ENCODE results near the gene ZNF146. TPM values are rescaled to one million over a fixed set of nuclear protein-coding genes. Genes with fewer than 3 reads are reported as not detected.
"Not testable (repeated sequence)": the region's sequence is repeated elsewhere in the genome, so short reads cannot be mapped to it uniquely, and the experiment has no call there.

Gene ZNF146
- total RNA-seq, 1 experiment from 2014 or later: 84.9 TPM

GRCh38 chr19:36267061-36267845 is 52.3 kb downstream of the ZNF146 start:
- in situ Hi-C loops (cut with HindIII; ENCODE audit: low sequenced_read_pairs): no loop called here
- DNase-seq (ENCODE audit: low spot score): no peak

- DNase-seq (ENCODE audit: low spot score); in situ Hi-C loops (cut with HindIII; ENCODE audit: low sequenced_read_pairs): not testable (repeated sequence)
Measured at GRCh38 chr19:36268081-36268480, 53.2 kb downstream of the ZNF146 start.

DNA sequence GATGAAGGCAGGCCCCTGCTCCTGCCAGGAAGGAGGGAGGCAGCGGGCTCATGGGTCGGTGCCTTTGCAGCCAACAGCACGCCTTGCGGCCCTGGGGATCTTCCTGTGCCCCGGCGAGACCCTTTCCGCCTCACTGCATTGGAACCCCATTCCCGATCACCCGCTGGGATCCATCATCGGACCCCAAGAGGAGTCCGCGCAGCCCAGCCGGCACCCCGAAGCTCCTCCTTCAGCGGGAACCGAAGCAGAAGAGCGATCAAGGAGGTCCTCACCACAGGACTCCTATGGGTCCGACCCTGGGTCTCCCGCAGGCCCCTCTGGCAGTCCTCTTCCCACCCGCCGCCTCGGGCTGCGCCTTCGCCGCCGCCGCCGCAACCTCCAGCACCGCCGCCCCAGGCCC is 53.7 kb downstream of the ZNF146 start:
- in situ Hi-C loops (cut with HindIII; ENCODE audit: low sequenced_read_pairs): not testable (repeated sequence)

DNA sequence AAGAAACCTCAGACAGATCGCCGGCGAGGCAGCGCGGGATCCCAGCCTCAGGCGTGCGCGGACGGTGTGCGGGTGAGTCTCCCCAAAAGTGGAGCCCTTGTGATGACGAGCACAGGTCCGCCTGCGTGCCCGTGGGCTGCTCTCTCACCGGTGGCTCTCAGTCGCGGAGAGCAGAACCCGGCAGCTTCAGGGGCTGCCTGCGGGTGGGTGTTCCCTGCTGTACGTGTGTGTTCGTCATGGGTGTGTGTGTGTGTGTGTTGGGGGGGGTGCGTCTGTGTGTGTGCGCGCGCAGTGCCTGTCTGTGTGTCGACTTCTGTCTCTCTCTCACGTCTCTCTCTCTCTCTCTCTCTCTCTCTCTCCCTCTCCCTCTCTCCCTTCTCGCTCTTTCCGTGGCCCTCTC is 54.4 kb downstream of the ZNF146 start:
- in situ Hi-C loops (cut with HindIII; ENCODE audit: low sequenced_read_pairs); DNase-seq (ENCODE audit: low spot score): not testable (repeated sequence)

More for the DNA sequence above, 53.7 kb downstream of the ZNF146 start:
- DNase-seq (ENCODE audit: low spot score): not testable (repeated sequence)

Other genes starting within 250 kb of the ZNF146 start
- gene SDHAF1, start 219.9 kb upstream of the ZNF146 start, total RNA-seq (2014; rRNA removed; shearing (Covaris generic)): 41.7 and 46.9 TPM in 2 replicates
- 0.37 and 1.1 TPM in 2 replicates for gene SYNE4, start 206.3 kb upstream of the ZNF146 start, total RNA-seq (2014; rRNA removed; shearing (Covaris generic))
- gene ALKBH6, start 200.9 kb upstream of the ZNF146 start, total RNA-seq (2014; rRNA removed; shearing (Covaris generic)): 28.2 and 39.3 TPM in 2 replicates
- 0.37 TPM in 1 of 2 replicates, not detected in the other for gene CLIP3, start 182.2 kb upstream of the ZNF146 start, total RNA-seq (2014; rRNA removed; shearing (Covaris generic))
- 0.37 and 5.2 TPM in 2 replicates for gene THAP8, start 160.8 kb upstream of the ZNF146 start, total RNA-seq (2014; rRNA removed; shearing (Covaris generic))
- gene WDR62, start 160.2 kb upstream of the ZNF146 start, total RNA-seq (2014; rRNA removed; shearing (Covaris generic)): 9.7 and 12.9 TPM in 2 replicates
- gene OVOL3, start 104.0 kb upstream of the ZNF146 start, total RNA-seq (2014; rRNA removed; shearing (Covaris generic)): not detected in 2 replicates
- gene POLR2I, start 100.2 kb upstream of the ZNF146 start, total RNA-seq (2014; rRNA removed; shearing (Covaris generic)): 120 and 122 TPM in 2 replicates
- 314 and 477 TPM in 2 replicates for gene TBCB, start 99.6 kb upstream of the ZNF146 start, total RNA-seq (2014; rRNA removed; shearing (Covaris generic))
- 266 and 370 TPM in 2 replicates for gene CAPNS1, start 75.0 kb upstream of the ZNF146 start, total RNA-seq (2014; rRNA removed; shearing (Covaris generic))
- not detected in 2 replicates for gene COX7A1, start 62.7 kb upstream of the ZNF146 start, total RNA-seq (2014; rRNA removed; shearing (Covaris generic))
- gene ZNF565, start 441 bp upstream of the ZNF146 start, total RNA-seq (2014; rRNA removed; shearing (Covaris generic)): 0.74 and 3.5 TPM in 2 replicates
- gene ZFP14, start 164.1 kb downstream of the ZNF146 start, total RNA-seq (2014; rRNA removed; shearing (Covaris generic)): 7.1 and 9.4 TPM in 2 replicates
- gene ZFP82, start 203.5 kb downstream of the ZNF146 start, total RNA-seq (2014; rRNA removed; shearing (Covaris generic)): 3.6 and 4.8 TPM in 2 replicates